A673 (cell line): ENCODE results near the gene DIP2B.

Experiments
- CTCF ChIP-seq: fragments of 300-800, 200-600 bp; sonication (generic); conservative IDR thresholded peaks from 2 replicates; pipeline ENCODE4 v1.5.1; 2017; ENCODE audit warnings: low read depth, mild to moderate bottlenecking, antibody characterized with exemption, low read length, moderate library complexity, mixed read lengths
- EZH2 ChIP-seq: fragments of 200-600 bp; sonication (generic); IDR thresholded peaks from 2 replicates; pipeline ENCODE4 v1.6.1; 2017; ENCODE audit warnings: borderline replicate concordance, low read depth, mild to moderate bottlenecking, mixed read lengths, antibody characterized with exemption, low read length; ENCODE audit not compliant: poor library complexity, severe bottlenecking

GRCh38 chr12:50785406-50786001 lies 280.7 kb downstream of the DIP2B start:
- TF ChIP-seq EZH2, result no peak
- no peak for TF ChIP-seq CTCF
